Stomach smooth muscle (tissue), 2 donors: ENCODE results near the gene RPIA.
"Not testable (repeated sequence)": the region's sequence is repeated elsewhere in the genome, so short reads cannot be mapped to it uniquely, and the experiment has no call there.

Source experiments
- H3K27ac ChIP-seq: one replicate; pipeline ENCODE4 v1.7.0; 2013; ENCODE audit warnings: mild to moderate bottlenecking, low read length, inconsistent platforms
- H3K27me3 ChIP-seq, 2 donors: one replicate each; pipeline ENCODE4 v1.7.0; 2013; ENCODE audit warnings: low read length in 2 of 2; ENCODE audit not compliant: insufficient read depth in 2 of 2, control insufficient read depth in 1 of 2
- H3K36me3 ChIP-seq, 2 donors: one replicate each; pipeline ENCODE4 v1.7.0; 2013; ENCODE audit warnings: low read length in 2 of 2; ENCODE audit not compliant: control insufficient read depth in 2 of 2, insufficient read depth in 2 of 2
- H3K4me1 ChIP-seq: one replicate; pipeline ENCODE4 v1.7.0; 2013; ENCODE audit warnings: low read length; ENCODE audit not compliant: control insufficient read depth, insufficient read depth
- H3K4me3 ChIP-seq, 2 donors: one replicate each; pipeline ENCODE4 v1.7.0; 2013; ENCODE audit warnings: low read length in 2 of 2
- H3K9ac ChIP-seq, 2 donors: one replicate each; pipeline ENCODE4 v1.7.0; 2013; ENCODE audit warnings: low read length in 2 of 2, mild to moderate bottlenecking in 1 of 2
- H3K9me3 ChIP-seq, 2 donors: one replicate each; pipeline ENCODE4 v1.7.0; 2013; ENCODE audit warnings: low read length in 2 of 2; ENCODE audit not compliant: control insufficient read depth in 2 of 2
- donor health status: healthy.
- donor health status: Pancreatic carcinoma.

The RPIA gene

GRCh38 chr2:88691339-88692183, at the start of gene RPIA:
Gene RPIA, plus strand, starts transcription at chr2:88691673. Its CDS starts 26 bp downstream, at chr2:88691699.
- H3K27me3 ChIP-seq = no peaks in the 10 kb centered on the region
- H3K27ac ChIP-seq = peak within 1 kb of the TSS; percentile 66
- peak within 1 kb of the TSS; percentile 76 to 93 for H3K9ac ChIP-seq
- peak within 1 kb of the TSS; percentile 97 to 98 for H3K4me3 ChIP-seq
- H3K4me1 ChIP-seq = peaks cover 18% of the 10 kb centered on the region
- no peaks in the 10 kb centered on the region for H3K9me3 ChIP-seq
- H3K36me3 ChIP-seq = no peaks in the 10 kb centered on the region

DNA sequence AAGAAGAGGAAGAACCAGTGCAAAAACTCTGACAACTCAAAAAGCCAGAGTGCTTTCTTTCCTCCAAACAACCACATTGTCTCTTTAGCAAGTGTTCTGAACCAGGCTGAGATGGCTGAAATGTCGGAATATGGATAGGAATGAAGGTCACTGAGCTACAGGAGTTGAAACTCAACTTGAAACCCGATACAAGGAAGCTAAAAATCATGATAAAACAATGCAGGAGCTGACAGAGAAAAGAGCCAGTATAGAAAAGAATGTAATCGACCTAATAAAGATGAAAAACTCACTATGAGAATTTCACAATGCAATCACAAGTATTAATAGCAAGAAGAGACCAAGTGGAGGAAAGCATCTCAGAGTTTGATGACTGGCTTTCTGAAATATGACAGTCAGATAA, 49.2 kb upstream of the RPIA start:
- Histone ChIP-seq H3K9me3 (no peaks in the 10 kb centered on the region), H3K36me3 (no peaks in the 10 kb centered on the region), H3K9ac (no peak overlapping the region), H3K4me3 (no peak overlapping the region), H3K27ac (no peak overlapping the region), H3K27me3 (peaks cover 0 to 2% of the 10 kb centered on the region in 2 donors), H3K4me1 (no peaks in the 10 kb centered on the region)

- not testable (repeated sequence) for H3K27me3 ChIP-seq, H3K9me3 ChIP-seq, H3K9ac ChIP-seq, H3K4me3 ChIP-seq, H3K27ac ChIP-seq, H3K4me1 ChIP-seq, H3K36me3 ChIP-seq
Observed at GRCh38 chr2:88645291-88645882, 46.1 kb upstream of the RPIA start.

GRCh38 chr2:88651646-88652045, 39.8 kb upstream of the RPIA start:
- H3K4me3 ChIP-seq = no peak overlapping the region
- H3K27ac ChIP-seq = no peak overlapping the region
- no peaks in the 10 kb centered on the region for H3K36me3 ChIP-seq
- H3K27me3 ChIP-seq = no peaks in the 10 kb centered on the region
- peaks cover 2% of the 10 kb centered on the region for H3K4me1 ChIP-seq
- no peaks in the 10 kb centered on the region for H3K9me3 ChIP-seq
- no peak overlapping the region for H3K9ac ChIP-seq

DNA sequence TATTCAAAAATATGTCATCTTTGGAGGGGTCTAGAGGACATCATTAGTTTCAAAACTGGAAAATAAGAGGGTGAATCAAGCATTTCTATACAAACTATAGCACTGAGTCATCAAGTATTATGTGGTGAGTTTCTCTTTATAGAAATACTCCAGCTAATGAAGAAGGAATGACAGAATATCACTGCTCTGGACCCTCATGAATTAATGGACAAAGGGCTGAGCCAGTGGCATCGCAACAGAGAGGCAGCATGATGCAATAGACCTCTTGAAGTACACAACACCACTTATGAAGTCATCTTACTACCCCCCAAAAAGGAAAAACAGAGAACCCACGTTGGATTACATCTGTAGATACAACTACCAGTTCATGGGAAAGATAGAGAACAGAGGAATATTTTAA, 36.8 kb upstream of the RPIA start:
- no peak overlapping the region for H3K4me3 ChIP-seq
- peaks cover 5% of the 10 kb centered on the region for H3K4me1 ChIP-seq
- H3K27ac ChIP-seq = no peak overlapping the region

DNA sequence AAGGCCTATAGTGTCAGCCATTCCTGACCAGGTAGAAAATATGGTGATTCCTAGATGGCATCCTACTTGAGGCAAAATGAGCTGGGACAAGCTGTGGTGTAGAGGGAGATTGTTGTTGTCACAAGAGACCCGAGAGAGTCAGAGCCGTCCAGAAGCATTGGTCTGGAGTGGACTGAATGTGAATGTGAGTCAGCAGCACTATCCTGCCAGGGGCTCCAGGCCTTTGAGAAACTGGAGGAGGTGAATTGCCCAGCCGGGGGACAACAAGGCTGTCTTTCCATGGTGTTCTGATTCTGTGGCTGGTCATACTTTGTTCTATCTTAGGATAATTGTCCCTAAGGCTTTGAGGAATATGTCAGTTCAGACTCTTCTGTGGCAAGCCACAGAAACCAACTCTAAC, 34.8 kb upstream of the RPIA start:
- H3K4me3 ChIP-seq = no peak overlapping the region
- peaks cover 5% of the 10 kb centered on the region for H3K4me1 ChIP-seq
- no peak overlapping the region for H3K27ac ChIP-seq
- no peaks in the 10 kb centered on the region for H3K27me3 ChIP-seq
- H3K9ac ChIP-seq = no peak overlapping the region
- H3K9me3 ChIP-seq = no peaks in the 10 kb centered on the region
- no peaks in the 10 kb centered on the region for H3K36me3 ChIP-seq

More for the DNA sequence above, 36.8 kb upstream of the RPIA start:
- Histone ChIP-seq H3K9ac (no peak overlapping the region), H3K9me3 (no peaks in the 10 kb centered on the region), H3K27me3 (no peaks in the 10 kb centered on the region), H3K36me3 (no peaks in the 10 kb centered on the region)

DNA sequence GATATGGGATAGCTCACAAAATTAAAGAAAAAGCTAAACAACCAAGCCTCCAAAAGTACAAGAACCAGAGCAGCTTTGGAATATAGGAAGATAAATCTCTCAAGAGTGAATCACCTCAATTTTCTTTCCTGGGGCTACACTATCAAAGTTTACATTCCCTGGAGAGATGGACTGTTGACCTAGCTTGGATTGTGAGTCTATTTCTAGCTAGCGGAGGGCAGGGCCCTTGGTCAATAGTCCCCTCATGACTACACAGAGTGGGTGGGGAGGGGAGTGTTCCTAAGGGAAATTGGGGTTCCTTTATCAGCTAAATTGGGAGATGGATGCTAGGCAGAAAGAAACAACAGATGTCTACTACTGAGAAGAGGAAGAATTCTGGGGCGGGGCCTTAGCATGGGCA, 34.3 kb upstream of the RPIA start:
- H3K36me3 ChIP-seq = no peaks in the 10 kb centered on the region
- no peaks in the 10 kb centered on the region for H3K27me3 ChIP-seq
- H3K9ac ChIP-seq = no peak overlapping the region
- no peaks in the 10 kb centered on the region for H3K9me3 ChIP-seq
- no peak overlapping the region for H3K4me3 ChIP-seq
- peaks cover 5% of the 10 kb centered on the region for H3K4me1 ChIP-seq
- H3K27ac ChIP-seq = no peak overlapping the region

DNA sequence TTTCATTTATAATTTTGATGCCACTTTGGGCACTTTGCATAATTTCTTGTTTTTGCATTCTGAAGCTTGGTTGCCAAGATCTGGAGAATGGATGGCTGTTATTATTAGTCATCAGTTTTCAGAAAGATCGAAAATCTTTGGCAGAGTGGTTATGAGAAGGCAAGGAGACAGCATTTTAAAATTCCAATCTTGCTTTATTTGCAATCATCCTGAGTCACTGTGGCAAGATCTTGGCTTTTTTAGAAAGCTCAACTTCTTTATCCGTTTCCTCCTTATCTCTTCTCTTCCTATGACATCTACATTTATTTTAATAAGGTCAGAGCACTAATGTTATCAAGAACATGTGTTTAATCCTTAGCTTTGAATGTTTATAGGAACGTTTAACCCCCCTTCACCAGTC, 33.1 kb upstream of the RPIA start:
- no peaks in the 10 kb centered on the region for H3K36me3 ChIP-seq
- H3K27ac ChIP-seq = peak overlapping the region; percentile 0

GRCh38 chr2:88658881-88659537, 32.5 kb upstream of the RPIA start:
- Histone ChIP-seq H3K36me3 (no peaks in the 10 kb centered on the region), H3K27ac (peak overlapping the region; percentile 0), H3K4me3 (no peak overlapping the region), H3K9me3 (no peaks in the 10 kb centered on the region), H3K27me3 (no peaks in the 10 kb centered on the region), H3K9ac (no peak overlapping the region), H3K4me1 (peaks cover 5% of the 10 kb centered on the region)

More for the DNA sequence above, 33.1 kb upstream of the RPIA start:
- no peaks in the 10 kb centered on the region for H3K27me3 ChIP-seq
- H3K9me3 ChIP-seq = no peaks in the 10 kb centered on the region
- no peak overlapping the region for H3K4me3 ChIP-seq
- H3K4me1 ChIP-seq = peaks cover 5% of the 10 kb centered on the region
- H3K9ac ChIP-seq = no peak overlapping the region

DNA sequence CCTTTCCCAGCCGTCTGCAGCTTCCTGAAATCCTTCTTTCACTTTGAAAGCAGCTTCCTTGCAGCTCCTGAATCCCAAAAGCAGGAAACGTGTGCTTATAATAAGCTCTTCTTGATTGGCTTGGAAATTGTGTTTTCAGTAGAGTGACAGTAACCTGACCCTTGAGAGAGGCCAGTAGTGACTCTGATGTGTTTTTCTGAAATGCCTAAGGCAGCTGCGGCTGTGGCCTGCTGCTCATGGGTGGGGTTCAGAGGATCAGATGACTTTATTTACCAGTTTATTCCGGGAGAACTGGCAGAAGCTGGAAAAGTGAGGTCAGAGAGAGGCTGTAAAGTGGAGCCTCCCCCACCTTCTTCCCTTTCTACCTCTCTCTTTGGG, 31.9 kb upstream of the RPIA start:
- Histone ChIP-seq H3K36me3 (no peaks in the 10 kb centered on the region), H3K9me3 (no peaks in the 10 kb centered on the region), H3K27me3 (no peaks in the 10 kb centered on the region), H3K27ac (peak overlapping the region; percentile 0), H3K4me3 (no peak overlapping the region), H3K4me1 (peaks cover 5% of the 10 kb centered on the region), H3K9ac (peak overlapping the region in 1 of 2 donors; percentile 42)
